GM20000 (cell line): ENCODE measurements around the gene PPP2R5A.

Experiments
- DNase-seq: peaks from one replicate; pipeline ENCODE4 v3.0.0; 2012; ENCODE audit warnings: low spot score
- TF ChIP-seq, protein P1 (sequence below): IDR thresholded peaks from 2 replicates; pipeline ENCODE4 v1.5.1; 2012; ENCODE audit warnings: mild to moderate bottlenecking, control low read depth; ENCODE audit errors: extremely low read depth, missing control alignments

The PPP2R5A gene

DNA sequence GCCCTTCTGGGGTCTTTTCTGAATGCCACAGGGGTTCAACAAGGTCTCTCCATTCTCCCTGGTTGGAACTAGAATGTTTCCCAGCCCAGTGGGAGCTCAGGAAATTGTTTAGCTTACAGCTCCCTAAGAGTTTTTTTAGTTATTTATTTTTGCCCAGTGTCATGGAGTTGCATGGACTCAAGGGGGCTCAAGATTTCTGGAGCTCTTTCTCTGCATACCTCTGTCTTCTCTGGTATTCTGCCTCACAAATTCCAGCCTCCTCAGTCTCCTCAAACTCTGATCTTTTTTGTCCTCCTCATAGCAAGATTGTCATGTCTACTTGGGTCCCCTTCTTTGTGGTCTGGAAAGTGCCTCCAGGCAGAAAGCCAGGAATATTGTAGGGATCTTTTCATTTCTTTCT, 15.9 kb upstream of the PPP2R5A start:
- DNase-seq = no peak
- TF ChIP-seq, protein P1, sequence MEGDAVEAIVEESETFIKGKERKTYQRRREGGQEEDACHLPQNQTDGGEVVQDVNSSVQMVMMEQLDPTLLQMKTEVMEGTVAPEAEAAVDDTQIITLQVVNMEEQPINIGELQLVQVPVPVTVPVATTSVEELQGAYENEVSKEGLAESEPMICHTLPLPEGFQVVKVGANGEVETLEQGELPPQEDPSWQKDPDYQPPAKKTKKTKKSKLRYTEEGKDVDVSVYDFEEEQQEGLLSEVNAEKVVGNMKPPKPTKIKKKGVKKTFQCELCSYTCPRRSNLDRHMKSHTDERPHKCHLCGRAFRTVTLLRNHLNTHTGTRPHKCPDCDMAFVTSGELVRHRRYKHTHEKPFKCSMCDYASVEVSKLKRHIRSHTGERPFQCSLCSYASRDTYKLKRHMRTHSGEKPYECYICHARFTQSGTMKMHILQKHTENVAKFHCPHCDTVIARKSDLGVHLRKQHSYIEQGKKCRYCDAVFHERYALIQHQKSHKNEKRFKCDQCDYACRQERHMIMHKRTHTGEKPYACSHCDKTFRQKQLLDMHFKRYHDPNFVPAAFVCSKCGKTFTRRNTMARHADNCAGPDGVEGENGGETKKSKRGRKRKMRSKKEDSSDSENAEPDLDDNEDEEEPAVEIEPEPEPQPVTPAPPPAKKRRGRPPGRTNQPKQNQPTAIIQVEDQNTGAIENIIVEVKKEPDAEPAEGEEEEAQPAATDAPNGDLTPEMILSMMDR = no peak

DNA sequence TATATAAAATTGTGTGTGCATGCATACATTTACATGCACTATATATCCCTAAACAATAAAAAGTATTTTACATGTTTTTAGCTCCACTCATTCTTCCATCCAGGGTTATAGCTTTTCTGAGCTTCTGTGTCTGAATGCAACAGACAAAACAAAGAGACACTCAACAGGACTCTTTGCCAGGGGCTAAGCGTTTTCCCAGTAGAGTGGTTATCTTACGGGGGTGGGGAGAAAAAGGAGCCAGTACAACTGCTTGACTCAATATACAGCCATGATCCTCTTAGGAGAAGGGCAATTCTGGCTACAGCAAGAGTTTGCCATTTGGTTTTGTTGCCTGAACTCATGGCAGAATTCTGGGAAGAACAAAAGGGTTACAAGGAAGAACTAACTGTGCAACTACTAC, 14.6 kb upstream of the PPP2R5A start:
- no peak for DNase-seq
- TF ChIP-seq, protein P1 = no peak

DNA sequence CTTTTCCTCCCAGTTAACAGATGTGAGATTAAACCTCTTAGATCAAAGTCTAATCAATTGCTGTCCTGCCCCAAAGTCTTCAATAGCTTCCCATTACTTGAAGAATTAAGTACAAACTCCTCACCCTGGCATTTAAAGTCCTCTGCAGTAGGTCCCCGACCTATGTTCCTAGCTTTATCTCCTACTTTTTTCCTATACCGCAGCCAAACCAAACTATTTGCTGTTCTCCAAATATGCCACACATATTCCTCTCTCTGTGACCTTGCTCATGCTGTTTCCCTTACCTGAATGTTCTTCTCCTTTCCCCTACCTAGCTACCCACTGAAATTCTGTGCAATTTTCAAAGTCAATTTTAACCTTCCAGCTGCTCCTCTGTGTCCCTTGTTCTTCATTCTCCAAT, 14.0 kb upstream of the PPP2R5A start:
- TF ChIP-seq, protein P1 = no peak

DNA sequence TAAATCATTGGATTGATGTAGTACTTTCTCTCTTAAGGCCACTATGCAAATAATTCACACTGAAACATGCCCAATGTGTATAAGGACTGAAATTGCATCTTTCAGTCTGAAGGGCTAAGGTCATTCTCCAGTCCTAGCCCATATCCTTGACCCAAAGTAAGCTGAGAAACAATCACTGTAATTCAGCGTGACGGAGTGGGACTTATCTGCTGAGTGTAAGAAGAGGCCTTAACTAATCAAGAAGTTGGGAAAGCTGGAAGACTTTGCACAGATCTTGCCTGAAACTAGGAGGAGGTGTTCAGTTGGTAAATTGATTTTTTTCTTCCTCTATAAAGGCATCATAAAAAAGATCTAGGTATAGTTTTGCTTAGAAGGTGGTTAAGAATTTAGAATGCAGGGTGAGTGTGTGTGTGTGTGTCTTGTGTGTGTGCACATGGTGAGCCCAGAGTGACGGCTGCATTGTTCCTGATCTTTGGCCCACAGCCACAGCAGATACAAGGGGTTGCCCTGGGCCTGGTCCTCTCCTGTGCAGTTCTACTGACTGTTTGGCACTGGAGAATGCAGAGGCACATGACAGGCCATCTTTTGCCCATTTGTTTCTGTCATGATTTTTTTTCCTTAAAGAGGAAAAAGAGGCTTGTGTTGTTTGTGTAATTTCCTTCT, 13.3 kb upstream of the PPP2R5A start:
- TF ChIP-seq, protein P1 = no peak
- DNase-seq = no peak

More for the DNA sequence above, 14.0 kb upstream of the PPP2R5A start:
- no peak for DNase-seq

DNA sequence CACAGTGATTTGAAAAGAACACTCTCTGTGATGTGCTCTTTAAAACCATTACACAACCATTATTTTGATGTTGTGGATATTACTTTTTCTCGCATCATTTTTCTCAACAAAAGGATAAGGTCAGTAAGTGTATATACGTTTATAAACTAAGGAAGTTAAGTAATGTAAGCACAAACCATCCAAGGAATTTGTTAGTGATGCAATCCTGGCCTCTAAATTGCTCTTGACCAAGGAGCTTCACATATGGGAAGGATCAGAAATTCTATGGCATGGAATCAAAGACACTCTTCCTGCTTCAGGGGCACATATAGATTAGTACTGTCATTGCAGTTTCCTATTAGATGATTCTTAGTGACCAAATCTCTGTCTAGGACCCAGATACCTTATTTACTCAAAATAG, 3.6 kb upstream of the PPP2R5A start:
- DNase-seq = no peak
- TF ChIP-seq, protein P1 = no peak

DNA sequence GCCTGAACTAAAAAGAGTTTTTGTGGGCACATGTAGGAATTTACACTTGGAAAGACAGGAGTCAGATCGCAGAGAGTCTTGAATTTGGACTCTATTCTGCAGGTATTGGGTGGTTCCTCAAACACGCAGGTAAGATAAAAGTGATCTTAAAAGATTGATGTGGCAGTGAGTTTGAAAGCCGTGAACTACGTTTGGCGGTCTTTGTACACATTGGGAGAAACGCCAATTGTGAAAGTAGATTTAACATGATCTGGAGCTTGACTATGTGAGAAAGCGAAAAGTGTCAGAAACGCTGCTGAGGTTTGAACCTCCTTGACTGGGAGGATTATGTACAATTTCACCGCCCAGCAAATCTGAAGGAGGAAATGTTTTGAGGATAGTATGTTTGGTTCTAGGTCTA, 1.5 kb upstream of the PPP2R5A start:
- no peak for DNase-seq
- TF ChIP-seq, protein P1 = no peak

DNA sequence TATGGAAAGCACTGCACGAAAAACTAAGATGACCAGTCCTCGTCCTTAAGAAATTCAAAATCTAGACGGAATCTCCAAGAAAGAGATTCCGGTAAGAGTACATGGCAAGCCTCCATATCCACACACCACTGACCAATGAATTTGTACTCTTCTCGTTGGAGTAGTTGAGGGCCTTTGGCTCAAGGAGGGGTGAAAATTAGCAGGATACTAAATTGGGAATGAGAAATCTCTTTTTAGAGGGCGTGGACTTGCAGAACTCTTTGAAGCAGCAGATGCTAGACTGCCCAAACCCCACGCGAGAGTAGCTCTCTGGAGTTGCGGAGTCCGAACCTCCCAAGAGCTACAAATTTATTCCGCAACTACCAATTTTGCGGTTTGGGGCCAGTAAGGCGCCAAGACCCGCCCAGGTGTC, 872 bp upstream of the PPP2R5A start:
- TF ChIP-seq, protein P1 = no peak
- no peak for DNase-seq
